ENCODE results near the gene SRI.
"Not testable (repeated sequence)": the region's sequence is repeated elsewhere in the genome, so short reads cannot be mapped to it uniquely, and the experiment has no call there.

SRI gene

GRCh38 chr7:88219781-88220747 is at the start of gene SRI:
SRI (minus strand) TSS chr7:88220038; CDS start chr7:88220026, 12 bp downstream.
- peak; percentile 87 for DNase-seq

- no peak for DNase-seq
Observed at GRCh38 chr7:88269586-88269985, 49.7 kb upstream of the SRI start.

GRCh38 chr7:88268858-88269257 is 49.0 kb upstream of the SRI start:
- DNase-seq: no peak

GRCh38 chr7:88268051-88268450 is 48.2 kb upstream of the SRI start:
- DNase-seq: no peak

- DNase-seq: no peak
Observed at GRCh38 chr7:88267421-88267820, 47.6 kb upstream of the SRI start.

- DNase-seq: not testable (repeated sequence)
Observed at GRCh38 chr7:88264987-88265386, 45.1 kb upstream of the SRI start.

- DNase-seq: no peak
Observed at GRCh38 chr7:88262562-88262961, 42.7 kb upstream of the SRI start.

- DNase-seq: no peak
Observed at GRCh38 chr7:88260719-88261118, 40.9 kb upstream of the SRI start.

GRCh38 chr7:88259656-88260380 is 40.0 kb upstream of the SRI start:
- no peak for DNase-seq

- DNase-seq: not testable (repeated sequence)
Observed at GRCh38 chr7:88258296-88258695, 38.5 kb upstream of the SRI start.

- no peak for DNase-seq
Observed at GRCh38 chr7:88256906-88257305, 37.1 kb upstream of the SRI start.

- DNase-seq: no peak
Observed at GRCh38 chr7:88254721-88255424, 35.0 kb upstream of the SRI start.

- no peak for DNase-seq
Observed at GRCh38 chr7:88253640-88254039, 33.8 kb upstream of the SRI start.

GRCh38 chr7:88244258-88244657 is 24.4 kb upstream of the SRI start:
- no peak for DNase-seq

GRCh38 chr7:88243345-88243909 is 23.6 kb upstream of the SRI start:
- DNase-seq: peak; percentile 23

- no peak for DNase-seq
Observed at GRCh38 chr7:88239852-88240251, 20.0 kb upstream of the SRI start.

- no peak for DNase-seq
Observed at GRCh38 chr7:88233828-88234227, 14.0 kb upstream of the SRI start.

- no peak for DNase-seq
Observed at GRCh38 chr7:88230646-88231045, 10.8 kb upstream of the SRI start.

GRCh38 chr7:88229302-88229995 is 9.6 kb upstream of the SRI start:
- no peak for DNase-seq

GRCh38 chr7:88226886-88227516 is 7.2 kb upstream of the SRI start:
- no peak for DNase-seq

- DNase-seq: peak; percentile 44
Observed at GRCh38 chr7:88226201-88226600, 6.4 kb upstream of the SRI start.

Data from NCI-H2171 treated with DMSO at 0.1 percent for 48 hours (cell line).